Coronary artery (tissue), 2 donors: ENCODE data around the gene PIK3C2B.

Experiments
- DNase-seq: peaks from one replicate; pipeline ENCODE4 v3.0.0-alpha.2; 2017; ENCODE audit warnings: low spot score
- H3K27ac ChIP-seq, 2 donors: fragments of 200-600 bp; sonication (generic); one replicate each; pipeline ENCODE4 v1.5.1; 2016 to 2019
- H3K4me3 ChIP-seq: fragments of 200-600 bp; sonication (generic); 2 replicates; pipeline ENCODE4 v1.5.1; 2016; ENCODE audit warnings: mild to moderate bottlenecking, moderate library complexity
- CTCF ChIP-seq: fragments of 200-600 bp; sonication (generic); IDR thresholded peaks from one replicate; pipeline ENCODE4 v1.5.1; 2019; ENCODE audit warnings: antibody characterized with exemption

PIK3C2B gene

GRCh38 chr1:204457666-204458065 lies 36.9 kb downstream of the PIK3C2B start:
- Histone ChIP-seq H3K27ac (no peak overlapping the region), H3K4me3 (no peak overlapping the region)
- DNase-seq: no peak
- TF ChIP-seq CTCF: no peak

- no peak for TF ChIP-seq CTCF
- no peak overlapping the region for H3K4me3 ChIP-seq
- no peak for DNase-seq
- H3K27ac ChIP-seq: no peak overlapping the region
Measured at GRCh38 chr1:204456826-204457442, 37.7 kb downstream of the PIK3C2B start.

- no peak for DNase-seq
- TF ChIP-seq CTCF: no peak
- Histone ChIP-seq H3K27ac (no peak overlapping the region), H3K4me3 (no peak overlapping the region)
Measured at GRCh38 chr1:204455831-204456145, 38.8 kb downstream of the PIK3C2B start.

GRCh38 chr1:204455063-204455830 lies 39.4 kb downstream of the PIK3C2B start:
- DNase-seq: no peak
- Histone ChIP-seq H3K4me3 (no peak overlapping the region), H3K27ac (no peak overlapping the region)
- no peak for TF ChIP-seq CTCF

- Histone ChIP-seq H3K4me3 (no peak overlapping the region), H3K27ac (no peak overlapping the region)
- DNase-seq: no peak
- TF ChIP-seq CTCF: no peak
Measured at GRCh38 chr1:204454476-204454875, 40.1 kb downstream of the PIK3C2B start.

- no peak for TF ChIP-seq CTCF
- no peak for DNase-seq
Measured at GRCh38 chr1:204453141-204453772, 41.3 kb downstream of the PIK3C2B start.

More at GRCh38 chr1:204453141-204453772, 41.3 kb downstream of the PIK3C2B start:
- no peak overlapping the region for H3K4me3 ChIP-seq
- H3K27ac ChIP-seq: no peak overlapping the region
